AG09309 (cell line): Measurements from ENCODE around the gene BEGAIN.

Experiments
- DNase-seq: peaks from one replicate; pipeline ENCODE4 v3.0.0-alpha.2; 2010; ENCODE audit warnings: low read depth
- H3K4me3 ChIP-seq: 2 replicates; pipeline ENCODE4 v1.5.1; 2011; ENCODE audit warnings: mild to moderate bottlenecking, low read depth, low read length, moderate library complexity; ENCODE audit not compliant: control insufficient read depth
- TF ChIP-seq, protein P1 (sequence below): IDR thresholded peaks from 2 replicates; pipeline ENCODE4 v1.5.1; 2011; ENCODE audit warnings: mild to moderate bottlenecking, low read depth, low read length, inconsistent platforms; ENCODE audit not compliant: insufficient read depth, control insufficient read depth; ENCODE audit errors: missing control alignments

BEGAIN gene

GRCh38 chr14:100488057-100488456 is 99.2 kb downstream of the BEGAIN start:
- H3K4me3 ChIP-seq = no peak overlapping the region
- no peak for DNase-seq
- TF ChIP-seq, protein P1, sequence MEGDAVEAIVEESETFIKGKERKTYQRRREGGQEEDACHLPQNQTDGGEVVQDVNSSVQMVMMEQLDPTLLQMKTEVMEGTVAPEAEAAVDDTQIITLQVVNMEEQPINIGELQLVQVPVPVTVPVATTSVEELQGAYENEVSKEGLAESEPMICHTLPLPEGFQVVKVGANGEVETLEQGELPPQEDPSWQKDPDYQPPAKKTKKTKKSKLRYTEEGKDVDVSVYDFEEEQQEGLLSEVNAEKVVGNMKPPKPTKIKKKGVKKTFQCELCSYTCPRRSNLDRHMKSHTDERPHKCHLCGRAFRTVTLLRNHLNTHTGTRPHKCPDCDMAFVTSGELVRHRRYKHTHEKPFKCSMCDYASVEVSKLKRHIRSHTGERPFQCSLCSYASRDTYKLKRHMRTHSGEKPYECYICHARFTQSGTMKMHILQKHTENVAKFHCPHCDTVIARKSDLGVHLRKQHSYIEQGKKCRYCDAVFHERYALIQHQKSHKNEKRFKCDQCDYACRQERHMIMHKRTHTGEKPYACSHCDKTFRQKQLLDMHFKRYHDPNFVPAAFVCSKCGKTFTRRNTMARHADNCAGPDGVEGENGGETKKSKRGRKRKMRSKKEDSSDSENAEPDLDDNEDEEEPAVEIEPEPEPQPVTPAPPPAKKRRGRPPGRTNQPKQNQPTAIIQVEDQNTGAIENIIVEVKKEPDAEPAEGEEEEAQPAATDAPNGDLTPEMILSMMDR = no peak

GRCh38 chr14:100487304-100487703 is 99.9 kb downstream of the BEGAIN start:
- TF ChIP-seq, protein P1 = no peak
- DNase-seq = no peak
- no peak overlapping the region for H3K4me3 ChIP-seq
